Osteocyte (in vitro differentiated cells): ENCODE data around the gene MNAT1. TPM values are rescaled to one million over a fixed set of nuclear protein-coding genes. Genes with fewer than 3 reads are reported as not detected.

Experiments
- DNase-seq: peaks from one replicate; pipeline ENCODE4 v3.0.0; 2021; ENCODE audit warnings: mixed read lengths; ENCODE audit not compliant: unreplicated experiment; ENCODE audit errors: extremely low spot score
- H3K27ac Mint-ChIP-seq: one replicate; pipeline ENCODE4 v1.8.0; 2021; ENCODE audit warnings: mild to moderate bottlenecking, mixed read lengths; ENCODE audit not compliant: unreplicated experiment
- H3K27me3 Mint-ChIP-seq: one replicate; pipeline ENCODE4 v1.8.0; 2021; ENCODE audit warnings: mixed read lengths; ENCODE audit not compliant: unreplicated experiment
- H3K36me3 Mint-ChIP-seq: one replicate; pipeline ENCODE4 v1.8.0; 2021; ENCODE audit warnings: mixed read lengths; ENCODE audit not compliant: unreplicated experiment
- H3K4me1 Mint-ChIP-seq: one replicate; pipeline ENCODE4 v1.8.0; 2021; ENCODE audit warnings: mixed read lengths; ENCODE audit not compliant: unreplicated experiment
- H3K4me3 Mint-ChIP-seq: one replicate; pipeline ENCODE4 v1.8.0; 2021; ENCODE audit warnings: mild to moderate bottlenecking, moderate library complexity, mixed read lengths; ENCODE audit not compliant: unreplicated experiment
- H3K9me3 Mint-ChIP-seq: one replicate; pipeline ENCODE4 v1.8.0; 2021; ENCODE audit warnings: mixed read lengths; ENCODE audit not compliant: unreplicated experiment
- total RNA-seq: library from RNA; stranded (reverse); gene quantifications from 2 replicates; pipeline ENCODE4 v1.2.1, GENCODE V29; 2021
- TF ChIP-seq, protein P1 (sequence below): fragments of 200-600 bp; sonication (generic); IDR thresholded peaks from 2 replicates; pipeline ENCODE4 v1.5.0; 2021; ENCODE audit warnings: antibody characterized with exemption, mild to moderate bottlenecking, moderate library complexity

The MNAT1 gene
- total RNA-seq, 1 donor from 2014 or later, result 59.9 TPM

DNA sequence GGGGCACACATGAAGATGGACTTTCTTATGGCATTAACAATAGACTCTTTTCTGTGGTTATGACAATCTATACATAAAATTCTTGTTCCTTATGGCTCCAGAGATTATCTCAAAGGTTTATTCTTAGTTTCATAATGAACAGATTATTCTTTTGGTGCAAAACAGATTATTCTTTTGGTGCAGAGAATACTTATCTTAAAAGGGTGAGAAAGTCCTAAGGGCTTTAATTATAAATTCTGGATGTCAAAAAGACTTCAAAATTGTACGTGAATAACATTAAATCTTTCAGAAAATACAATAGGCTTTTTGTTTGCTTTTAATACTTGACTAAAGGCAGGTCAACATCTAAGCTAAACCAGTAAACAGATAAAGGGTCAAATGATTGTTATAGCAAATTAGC is 69.3 kb downstream of the MNAT1 start:
- H3K27ac Mint-ChIP-seq, result no peak overlapping the region
- DNase-seq, result no peak
- peaks cover 15% of the 10 kb centered on the region for H3K9me3 Mint-ChIP-seq
- no peaks in the 10 kb centered on the region for H3K27me3 Mint-ChIP-seq
- H3K36me3 Mint-ChIP-seq, result peaks cover 39% of the 10 kb centered on the region
- TF ChIP-seq, protein P1, sequence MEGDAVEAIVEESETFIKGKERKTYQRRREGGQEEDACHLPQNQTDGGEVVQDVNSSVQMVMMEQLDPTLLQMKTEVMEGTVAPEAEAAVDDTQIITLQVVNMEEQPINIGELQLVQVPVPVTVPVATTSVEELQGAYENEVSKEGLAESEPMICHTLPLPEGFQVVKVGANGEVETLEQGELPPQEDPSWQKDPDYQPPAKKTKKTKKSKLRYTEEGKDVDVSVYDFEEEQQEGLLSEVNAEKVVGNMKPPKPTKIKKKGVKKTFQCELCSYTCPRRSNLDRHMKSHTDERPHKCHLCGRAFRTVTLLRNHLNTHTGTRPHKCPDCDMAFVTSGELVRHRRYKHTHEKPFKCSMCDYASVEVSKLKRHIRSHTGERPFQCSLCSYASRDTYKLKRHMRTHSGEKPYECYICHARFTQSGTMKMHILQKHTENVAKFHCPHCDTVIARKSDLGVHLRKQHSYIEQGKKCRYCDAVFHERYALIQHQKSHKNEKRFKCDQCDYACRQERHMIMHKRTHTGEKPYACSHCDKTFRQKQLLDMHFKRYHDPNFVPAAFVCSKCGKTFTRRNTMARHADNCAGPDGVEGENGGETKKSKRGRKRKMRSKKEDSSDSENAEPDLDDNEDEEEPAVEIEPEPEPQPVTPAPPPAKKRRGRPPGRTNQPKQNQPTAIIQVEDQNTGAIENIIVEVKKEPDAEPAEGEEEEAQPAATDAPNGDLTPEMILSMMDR, result no peak
- no peak overlapping the region for H3K4me3 Mint-ChIP-seq
- H3K4me1 Mint-ChIP-seq, result peaks cover 20% of the 10 kb centered on the region

- TF ChIP-seq, protein P1, result no peak
- no peak for DNase-seq
- H3K4me1 Mint-ChIP-seq, result peaks cover 20% of the 10 kb centered on the region
- no peaks in the 10 kb centered on the region for H3K27me3 Mint-ChIP-seq
- H3K36me3 Mint-ChIP-seq, result peaks cover 42% of the 10 kb centered on the region
- H3K27ac Mint-ChIP-seq, result peak overlapping the region; percentile 27
- no peak overlapping the region for H3K4me3 Mint-ChIP-seq
- peaks cover 15% of the 10 kb centered on the region for H3K9me3 Mint-ChIP-seq
These were observed 71.4 kb downstream of the MNAT1 start for GRCh38 chr14:60805841-60806430.

DNA sequence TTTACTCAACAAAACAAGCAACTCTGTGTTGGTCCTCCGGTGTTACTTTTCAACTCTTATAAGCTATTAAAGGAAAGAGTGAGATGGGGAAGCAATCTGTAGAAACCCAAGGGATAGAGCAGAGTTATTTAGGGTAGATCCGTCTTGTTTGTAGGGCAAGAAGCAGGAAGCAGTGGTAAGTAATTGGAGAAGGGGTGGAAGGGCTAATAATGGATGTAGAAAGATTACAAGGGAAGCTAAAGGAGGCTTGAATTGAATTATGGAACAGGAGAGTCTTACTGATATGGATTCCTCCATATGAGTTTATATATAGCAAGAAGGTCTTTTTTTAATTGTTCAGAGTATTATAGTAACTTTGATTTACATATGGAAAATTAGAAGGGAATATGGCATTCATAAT is 72.7 kb downstream of the MNAT1 start:
- TF ChIP-seq, protein P1, result no peak
- H3K4me3 Mint-ChIP-seq, result no peak overlapping the region
- DNase-seq, result no peak
- no peaks in the 10 kb centered on the region for H3K27me3 Mint-ChIP-seq
- peaks cover 14% of the 10 kb centered on the region for H3K9me3 Mint-ChIP-seq
- peaks cover 20% of the 10 kb centered on the region for H3K4me1 Mint-ChIP-seq
- H3K27ac Mint-ChIP-seq, result no peak overlapping the region
- peaks cover 46% of the 10 kb centered on the region for H3K36me3 Mint-ChIP-seq

GRCh38 chr14:60807971-60808370 is 73.4 kb downstream of the MNAT1 start:
- Mint-ChIP-seq H3K4me1 (peaks cover 20% of the 10 kb centered on the region), H3K4me3 (no peak overlapping the region), H3K36me3 (peaks cover 50% of the 10 kb centered on the region), H3K27me3 (no peaks in the 10 kb centered on the region), H3K27ac (no peak overlapping the region), H3K9me3 (peaks cover 10% of the 10 kb centered on the region)
- TF ChIP-seq, protein P1, result no peak
- DNase-seq, result no peak

GRCh38 chr14:60812987-60813386 is 78.4 kb downstream of the MNAT1 start:
- H3K4me3 Mint-ChIP-seq, result no peak overlapping the region
- H3K4me1 Mint-ChIP-seq, result peaks cover 17% of the 10 kb centered on the region
- TF ChIP-seq, protein P1, result no peak
- H3K27me3 Mint-ChIP-seq, result no peaks in the 10 kb centered on the region
- H3K27ac Mint-ChIP-seq, result no peak overlapping the region
- no peaks in the 10 kb centered on the region for H3K9me3 Mint-ChIP-seq
- DNase-seq, result no peak
- peaks cover 51% of the 10 kb centered on the region for H3K36me3 Mint-ChIP-seq
